Gastroesophageal sphincter (tissue), 3 donors: Measurements from ENCODE around the gene OR10Z1.

Source experiments
- CTCF ChIP-seq, 4 experiments: fragments of 200-600 bp in 2 of 4; fragments of 450-650 bp in 2 of 4; sonication (generic) in 1 of 4; IDR thresholded peaks; one replicate each; pipeline ENCODE4 v1.5.1; 2017 to 2019; ENCODE audit warnings: antibody characterized with exemption in 4 of 4, mild to moderate bottlenecking in 2 of 4, moderate library complexity in 2 of 4
- POLR2A ChIP-seq, 2 donors: fragments of 450-650 bp; IDR thresholded peaks; one replicate each; pipeline ENCODE4 v1.6.1; 2017; ENCODE audit warnings: antibody characterized with exemption in 2 of 2, mild to moderate bottlenecking in 2 of 2, moderate library complexity in 1 of 2
- POLR2AphosphoS5 ChIP-seq: sonication (generic); formaldehyde crosslinking; IDR thresholded peaks from one replicate; pipeline ENCODE4 v1.6.1; 2017; ENCODE audit warnings: antibody characterized with exemption

- no peak for TF ChIP-seq CTCF (IDR thresholded peaks at IDR 0.05)
- TF ChIP-seq POLR2AphosphoS5 = no peak
- no peak for TF ChIP-seq POLR2A (IDR thresholded peaks at IDR 0.05)
These were observed 40.5 kb upstream of the OR10Z1 start for GRCh38 chr1:158564608-158565007.
